H1 (cell line): ENCODE results near the gene SMAP2. TPM values are rescaled to one million over a fixed set of nuclear protein-coding genes. Genes with fewer than 3 reads are reported as not detected.

ENCODE experiments used
- CTCF ChIA-PET: fragments of 300-600 bp; sonication (Branson Sonifier 250); formaldehyde crosslinking; loops from one replicate; lab custom pipeline; 2021; ENCODE audit not compliant: partially characterized antibody; lab: Charles Lee
- POLR2A ChIA-PET: fragments of 300-600 bp; sonication (Branson Sonifier 250); formaldehyde crosslinking; loops from one replicate; lab custom pipeline; 2021; ENCODE audit warnings: inconsistent platforms; ENCODE audit not compliant: partially characterized antibody; lab: Charles Lee
- DNase-seq, 2 experiments: peaks; one replicate each; pipeline versions ENCODE4 v3.0.0 to v3.0.0-alpha.2; 2010 to 2022; ENCODE audit warnings: low spot score in 2 of 2, low read depth in 1 of 2, mixed read lengths in 1 of 2
- FAIRE-seq: peaks from 2 replicates; lab custom pipeline; 2011; peaks lifted over from hg19 to GRCh38; lab: Jason Lieb, UNC
- H2AFZ ChIP-seq: 2 replicates; pipeline ENCODE4 v1.8.1; 2012; ENCODE audit warnings: low read length, inconsistent platforms
- H2AK5ac ChIP-seq: 2 replicates; pipeline ENCODE4 v1.6.1; 2013; ENCODE audit warnings: low read depth, low read length
- H2BK120ac ChIP-seq: replicated peaks from 2 replicates; pipeline ENCODE3; 2013; ENCODE audit warnings: low read depth, low read length, inconsistent platforms
- H2BK12ac ChIP-seq: 2 replicates; pipeline ENCODE4 v1.6.1; 2013; ENCODE audit warnings: low read depth, low read length
- H2BK15ac ChIP-seq: 2 replicates; pipeline ENCODE4 v1.6.1; 2013; ENCODE audit warnings: low read length
- H2BK20ac ChIP-seq: 2 replicates; pipeline ENCODE4 v1.6.1; 2013; ENCODE audit warnings: low read length
- H2BK5ac ChIP-seq: 2 replicates; pipeline ENCODE4 v1.6.1; 2013; ENCODE audit warnings: low read depth, low read length
- H3K14ac ChIP-seq: 2 replicates; pipeline ENCODE4 v1.6.1; 2013; ENCODE audit warnings: inconsistent platforms; ENCODE audit not compliant: insufficient read length
- H3K18ac ChIP-seq: 2 replicates; pipeline ENCODE4 v1.6.1; 2013; ENCODE audit warnings: low read length; ENCODE audit errors: extremely low read depth
- H3K23ac ChIP-seq: 2 replicates; pipeline ENCODE4 v1.6.1; 2013; ENCODE audit warnings: inconsistent platforms; ENCODE audit not compliant: insufficient read length
- H3K23me2 ChIP-seq: 2 replicates; pipeline ENCODE4 v1.6.1; 2013; ENCODE audit warnings: low read depth, low read length
- H3K27ac ChIP-seq: 2 replicates; pipeline ENCODE4 v1.6.1; 2011; ENCODE audit warnings: low read depth, low read length, inconsistent platforms
- H3K27me3 ChIP-seq, 4 experiments: replicated peaks in 1 of 4; 1 replicate in 1 of 4; 2 replicates in 3 of 4; pipeline versions ENCODE4 v1.6.1 to v1.8.1; 2011 to 2013; ENCODE audit warnings: low read length in 3 of 4, mild to moderate bottlenecking in 3 of 4, inconsistent platforms in 2 of 4, mixed read lengths in 2 of 4, moderate library complexity in 1 of 4; ENCODE audit not compliant: control insufficient read depth in 3 of 4, insufficient read depth in 3 of 4; ENCODE audit errors: extremely low read depth in 1 of 4
- H3K36me3 ChIP-seq, 4 experiments: 2 replicates each; pipeline versions ENCODE4 v1.6.1 to v1.8.1; 2011 to 2013; ENCODE audit warnings: mild to moderate bottlenecking in 4 of 4, low read length in 3 of 4, moderate library complexity in 2 of 4, control low read depth in 1 of 4, inconsistent platforms in 1 of 4; ENCODE audit not compliant: insufficient read depth in 4 of 4, control insufficient read depth in 2 of 4
- H3K4ac ChIP-seq: replicated peaks from 2 replicates; pipeline ENCODE3; 2013; ENCODE audit warnings: low read length, low read depth, mixed read lengths, inconsistent platforms; ENCODE audit not compliant: insufficient read length
- H3K4me1 ChIP-seq, 4 experiments: replicated peaks in 1 of 4; 1 replicate in 1 of 4; 2 replicates in 3 of 4; pipeline versions ENCODE4 v1.6.1 to v1.8.1; 2011 to 2013; ENCODE audit warnings: low read length in 3 of 4, inconsistent platforms in 2 of 4, mixed read lengths in 1 of 4; ENCODE audit not compliant: insufficient read depth in 4 of 4, control insufficient read depth in 3 of 4
- H3K4me2 ChIP-seq, 2 experiments: 2 replicates each; pipeline versions ENCODE4 v1.6.1 to v1.8.1; 2011 to 2013; ENCODE audit warnings: low read depth in 2 of 2, low read length in 2 of 2, control low read depth in 1 of 2, inconsistent platforms in 1 of 2, mild to moderate bottlenecking in 1 of 2; ENCODE audit not compliant: insufficient read depth in 1 of 2
- H3K4me3 ChIP-seq, 4 experiments: fragments of 200-600, 300-600 bp in 1 of 4; sonication (generic), shearing (Covaris generic), sonication (Bioruptor Twin) in 1 of 4; 2 replicates each; pipeline versions ENCODE4 v1.5.1 to v1.8.1; 2011 to 2016; ENCODE audit warnings: low read length in 4 of 4, low read depth in 3 of 4, control low read depth in 2 of 4, inconsistent platforms in 2 of 4, mild to moderate bottlenecking in 2 of 4, mixed read lengths in 1 of 4, moderate library complexity in 1 of 4; ENCODE audit not compliant: insufficient read depth in 2 of 4; ENCODE audit errors: extremely low read depth in 1 of 4
- H3K56ac ChIP-seq: replicated peaks from 2 replicates; pipeline ENCODE3; 2013; ENCODE audit warnings: low read depth, mild to moderate bottlenecking, mixed read lengths, low read length, inconsistent platforms; ENCODE audit not compliant: insufficient read length
- H3K79me1 ChIP-seq: 2 replicates; pipeline ENCODE4 v1.6.1; 2013; ENCODE audit warnings: low read depth, low read length, control low read depth
- H3K79me2 ChIP-seq, 2 experiments: 2 replicates each; pipeline versions ENCODE4 v1.6.1 to v1.8.1; 2012 to 2013; ENCODE audit warnings: low read length in 2 of 2, mild to moderate bottlenecking in 2 of 2, inconsistent platforms in 1 of 2; ENCODE audit not compliant: insufficient read depth in 2 of 2, control insufficient read depth in 1 of 2
- H3K9ac ChIP-seq, 4 experiments: replicated peaks in 1 of 4; 1 replicate in 1 of 4; 2 replicates in 3 of 4; pipeline versions ENCODE4 v1.6.1 to v1.8.1; 2011 to 2013; ENCODE audit warnings: low read depth in 3 of 4, low read length in 3 of 4, control low read depth in 2 of 4, mild to moderate bottlenecking in 2 of 4, moderate library complexity in 2 of 4, inconsistent platforms in 1 of 4; ENCODE audit errors: extremely low read depth in 1 of 4
- H3K9me3 ChIP-seq, 2 experiments: 2 replicates each; pipeline versions ENCODE4 v1.6.1 to v1.8.1; 2012 to 2013; ENCODE audit warnings: mild to moderate bottlenecking in 2 of 2, moderate library complexity in 2 of 2, control low read depth in 1 of 2, inconsistent platforms in 1 of 2, low read depth in 1 of 2, low read length in 1 of 2, mixed read lengths in 1 of 2; ENCODE audit not compliant: insufficient read depth in 2 of 2
- H4K20me1 ChIP-seq, 2 experiments: replicated peaks in 1 of 2; 2 replicates each; pipeline versions ENCODE3 to v1.8.1; 2011 to 2013; ENCODE audit warnings: inconsistent platforms in 2 of 2, low read length in 2 of 2, mild to moderate bottlenecking in 1 of 2; ENCODE audit not compliant: insufficient read depth in 2 of 2, control insufficient read depth in 1 of 2
- H4K5ac ChIP-seq: 2 replicates; pipeline ENCODE4 v1.6.1; 2013; ENCODE audit warnings: low read length, low read depth, mixed read lengths, inconsistent platforms; ENCODE audit not compliant: insufficient read length
- H4K8ac ChIP-seq: 2 replicates; pipeline ENCODE4 v1.8.0; 2013; ENCODE audit warnings: mild to moderate bottlenecking, moderate library complexity, low read length, inconsistent platforms; ENCODE audit not compliant: insufficient read depth; ENCODE audit errors: extremely low read depth
- H4K91ac ChIP-seq: replicated peaks from 2 replicates; pipeline ENCODE3; 2013; ENCODE audit warnings: low read length, mixed read lengths, inconsistent platforms; ENCODE audit not compliant: insufficient read length
- CHD2 ChIP-seq: IDR thresholded peaks from 2 replicates; pipeline ENCODE4 v1.6.1; 2012; ENCODE audit warnings: low read length, improper control_type of control experiment
- CTBP2 ChIP-seq: IDR thresholded peaks from 2 replicates; pipeline ENCODE4 v1.7.0; 2011; ENCODE audit warnings: borderline replicate concordance, mild to moderate bottlenecking, moderate library complexity, mixed read lengths, low read length; ENCODE audit not compliant: insufficient read depth, insufficient read length
- HDAC2 ChIP-seq, 2 experiments: fragments of 300-600 bp in 1 of 2; sonication (generic) in 1 of 2; IDR thresholded peaks; 2 replicates each; pipeline ENCODE4 v1.6.1; 2011 to 2012; ENCODE audit warnings: low read depth in 2 of 2, low read length in 2 of 2, mild to moderate bottlenecking in 2 of 2, moderate library complexity in 2 of 2, borderline replicate concordance in 1 of 2, inconsistent platforms in 1 of 2
- JUN ChIP-seq: IDR thresholded peaks from 2 replicates; pipeline ENCODE4 v1.6.1; 2011; ENCODE audit warnings: low read depth, mild to moderate bottlenecking, improper control_type of control experiment, low read length
- POU5F1 ChIP-seq: IDR thresholded peaks from 2 replicates; pipeline ENCODE4 v1.6.1; 2011; ENCODE audit warnings: low read depth, mild to moderate bottlenecking, low read length, moderate library complexity
- RFX5 ChIP-seq: IDR thresholded peaks from 2 replicates; pipeline ENCODE4 v1.6.1; 2011; ENCODE audit warnings: low read depth, low read length, improper control_type of control experiment, borderline replicate concordance
- SIN3A ChIP-seq, 2 experiments: IDR thresholded peaks in 1 of 2; conservative IDR thresholded peaks in 1 of 2; 2 replicates each; pipeline ENCODE4 v1.6.1; 2011 to 2012; ENCODE audit warnings: low read length in 2 of 2, improper control_type of control experiment in 1 of 2, low read depth in 1 of 2, mild to moderate bottlenecking in 1 of 2
- SIRT6 ChIP-seq: IDR thresholded peaks from one replicate; pipeline ENCODE4 v1.7.1; 2012; ENCODE audit warnings: low read length, inconsistent platforms
- SIX5 ChIP-seq: IDR thresholded peaks from 2 replicates; pipeline ENCODE4 v1.6.1; 2011; ENCODE audit warnings: mild to moderate bottlenecking, low read depth, low read length
- WGBS, 2 experiments: shearing (Covaris generic) in 1 of 2; methylation state at CpG; one replicate each; pipeline versions ENCODE4 v1.1.6 to v1.1.7; 2013 to 2015; ENCODE audit warnings: low lambda C conversion rate in 2 of 2, mixed read lengths in 2 of 2, inconsistent platforms in 1 of 2, low coverage in 1 of 2, missing lambda C conversion rate in 1 of 2; ENCODE audit not compliant: insufficient replicate concordance in 2 of 2, insufficient coverage in 1 of 2, insufficient read length in 1 of 2; ENCODE audit errors: extremely low coverage in 1 of 2, missing lambda C conversion rate in 1 of 2; 5-methylcytosine and 5-hydroxymethylcytosine counted together
- polyA plus RNA-seq, 7 experiments: library from polyadenylated mRNA; depleted of rRNA in 3 of 7; stranded (reverse) in 5 of 7; unstranded in 2 of 7; fragments of >200 nt in 5 of 7; fragments of 200-250 nt in 2 of 7; gene quantifications; 1 replicate in 5 of 7; 2 replicates in 1 of 7; 4 replicates in 1 of 7; pipeline versions ENCODE4 v1.2.1 to v1.2.3, GENCODE V29; 2011 to 2013; ENCODE audit warnings: missing spikeins in 2 of 7, mixed read lengths in 2 of 7
- total RNA-seq: library from RNA; stranded (reverse); fragmentation: NEBNext Ultra II Directional; extraction: Animal tissue kit (Norgen Biotek cat#: 25700); gene quantifications from 2 replicates; pipeline ENCODE4 v1.2.1, GENCODE V29; 2021

SMAP2 gene
- total and polyA plus RNA-seq, 2 of the 8 experiments (the other 6 are each of a cell fraction or from before 2014, with no cell fraction given) = 4.3 to 5.5 TPM

DNA sequence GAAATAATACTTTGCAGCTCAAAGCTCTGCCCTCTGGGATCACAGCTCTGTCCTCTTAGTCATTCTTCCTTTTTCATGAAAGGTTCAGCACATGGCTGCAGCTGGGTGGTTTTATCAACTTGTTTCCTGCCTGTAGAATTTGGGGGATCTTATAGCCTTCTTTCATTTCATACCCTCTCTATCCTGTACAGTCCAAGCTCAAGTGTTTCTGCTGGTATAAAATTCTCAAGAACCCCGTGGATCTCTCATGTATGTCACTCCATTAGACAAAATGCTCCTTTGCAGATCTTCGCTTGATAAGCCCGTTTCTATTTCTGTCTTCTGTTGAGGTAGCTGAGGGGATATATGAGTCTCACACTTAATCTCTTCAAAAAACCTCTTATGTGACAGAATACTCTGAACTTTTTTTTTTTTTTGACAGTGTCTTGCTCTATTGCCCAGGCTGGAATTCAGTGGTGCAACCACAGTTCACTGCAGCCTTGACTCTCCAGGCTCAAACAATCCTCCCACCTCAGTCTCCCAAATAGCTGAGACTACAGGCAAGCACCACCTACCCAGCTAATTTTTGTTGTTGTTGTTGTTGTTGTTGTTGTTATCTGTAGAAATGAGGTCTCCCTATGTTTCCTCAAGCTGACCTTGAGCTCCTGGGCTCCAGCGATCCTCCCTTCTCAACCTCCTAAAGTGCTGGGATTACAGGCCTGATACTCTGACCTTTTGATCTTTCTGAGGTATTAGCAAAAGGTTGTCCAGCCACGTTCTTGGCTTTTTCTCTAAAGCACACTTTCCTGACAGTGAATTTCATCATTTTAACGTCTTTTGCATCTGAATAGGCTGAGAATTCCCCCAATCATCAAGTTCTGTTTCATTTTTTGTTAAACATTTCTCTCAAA is 31.8 kb upstream of the SMAP2 start:
- DNase-seq (no peak), FAIRE-seq (no peak)
- ChIA-PET POLR2A (no interaction called here), CTCF (interaction anchor here (0.6 to 12.6 kb wide), 7 partner anchors 12 to 198 kb away, joined by 3 to 144 read pairs (median 10); partner anchors contain the start of gene COL9A2)
- no peaks in the 10 kb centered on the region for H3K79me1 ChIP-seq
- no peak overlapping the region for H2BK15ac ChIP-seq
- no peak overlapping the region for H2AFZ ChIP-seq
- H4K91ac ChIP-seq = no peak overlapping the region
- H3K4me3 ChIP-seq = no peak overlapping the region
- no peaks in the 10 kb centered on the region for H3K4me1 ChIP-seq
- no peak overlapping the region for H3K56ac ChIP-seq
- no peaks in the 10 kb centered on the region for H3K9me3 ChIP-seq
- H3K36me3 ChIP-seq = no peaks in the 10 kb centered on the region
- no peak overlapping the region for H3K18ac ChIP-seq
- no peak overlapping the region for H2BK20ac ChIP-seq
- H3K9ac ChIP-seq = no peak overlapping the region
- H3K23me2 ChIP-seq = no peaks in the 10 kb centered on the region
- H3K4ac ChIP-seq = no peak overlapping the region
- H3K79me2 ChIP-seq = no peaks in the 10 kb centered on the region
- H2BK120ac ChIP-seq = no peak overlapping the region
- no peaks in the 10 kb centered on the region for H4K20me1 ChIP-seq
- H3K27ac ChIP-seq = no peak overlapping the region
- no peak overlapping the region for H3K23ac ChIP-seq
- H4K5ac ChIP-seq = no peak overlapping the region
- 82% methylated on average over 6 of the region's 6 CpGs; no CpG with 5 or more reads in 1 of the 2 experiments for WGBS, 2 experiments
- no peak overlapping the region for H3K14ac ChIP-seq
- H4K8ac ChIP-seq = no peak overlapping the region
- no peaks in the 10 kb centered on the region for H3K27me3 ChIP-seq
- no peak for TF ChIP-seq POU5F1
- no peak for TF ChIP-seq RFX5
- no peak for TF ChIP-seq SIN3A (conservative IDR thresholded peaks at IDR 0.05 in 1 of 2, IDR thresholded peaks at IDR 0.05 in 1 of 2; ENCODE audit: low read depth in 1 of 2, low read length in 2 of 2)
- TF ChIP-seq HDAC2 (IDR thresholded peaks at IDR 0.05; ENCODE audit: borderline replicate concordance in 1 of 2, low read depth in 2 of 2, low read length in 2 of 2) = no peak
- no peak for TF ChIP-seq JUN
- no peak for TF ChIP-seq CTBP2
- no peak for TF ChIP-seq CHD2
- no peak for TF ChIP-seq SIRT6
- TF ChIP-seq SIX5 = no peak
- H2BK12ac ChIP-seq = no peak overlapping the region
- H2AK5ac ChIP-seq = no peak overlapping the region
- H3K4me2 ChIP-seq = no peak overlapping the region
- no peak overlapping the region for H2BK5ac ChIP-seq
